Activated naive CD4-positive, alpha-beta T cell treated with anti-CD3 and anti-CD28 coated beads, Interleukin-2, amount 50 U/mL, for 24 hours (primary cell): ENCODE results near the gene ENOSF1.
A peak's percentile ranks its signal among the peaks of the same experiment; 100 is the strongest.

Experiments used
- H3K27ac Mint-ChIP-seq: one replicate; pipeline ENCODE4 v1.8.0; 2021; ENCODE audit warnings: mild to moderate bottlenecking, mixed read lengths
- H3K27me3 Mint-ChIP-seq: one replicate; pipeline ENCODE4 v1.8.0; 2021; ENCODE audit warnings: mixed read lengths
- H3K36me3 Mint-ChIP-seq: one replicate; pipeline ENCODE4 v1.8.0; 2021; ENCODE audit warnings: mixed read lengths
- H3K4me1 Mint-ChIP-seq: one replicate; pipeline ENCODE4 v1.8.0; 2021; ENCODE audit warnings: mixed read lengths
- H3K4me3 Mint-ChIP-seq: one replicate; pipeline ENCODE4 v1.8.0; 2021; ENCODE audit warnings: mild to moderate bottlenecking, mixed read lengths
- H3K9me3 Mint-ChIP-seq: one replicate; pipeline ENCODE4 v1.8.0; 2021; ENCODE audit warnings: mixed read lengths

The ENOSF1 gene

GRCh38 chr18:711657-712400 lies 601 bp downstream of the ENOSF1 start:
- Mint-ChIP-seq H3K36me3 (peaks cover 8% of the 10 kb centered on the region), H3K4me3 (peak overlapping the region; percentile 90), H3K4me1 (peaks cover 47% of the 10 kb centered on the region), H3K27me3 (no peaks in the 10 kb centered on the region), H3K27ac (peak overlapping the region; percentile 94), H3K9me3 (peaks cover 5% of the 10 kb centered on the region)

DNA sequence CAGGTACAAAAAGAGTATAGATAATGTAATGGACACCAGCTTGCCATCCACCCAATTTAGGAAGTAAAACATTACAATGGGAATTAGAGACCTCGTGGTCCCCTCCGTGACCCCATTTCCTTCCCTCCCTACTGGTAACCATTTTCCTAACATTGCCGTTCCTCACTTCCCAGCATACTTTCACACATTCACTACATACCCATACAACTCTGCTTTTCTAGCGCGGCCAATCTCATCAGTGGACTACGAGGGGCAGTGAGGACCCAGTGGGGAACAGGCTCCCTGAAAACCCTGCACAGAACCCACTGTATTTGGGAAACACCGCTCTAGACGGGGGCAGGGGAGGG lies 1.1 kb downstream of the ENOSF1 start:
- no peaks in the 10 kb centered on the region for H3K27me3 Mint-ChIP-seq
- H3K27ac Mint-ChIP-seq = peak overlapping the region; percentile 94
- H3K4me3 Mint-ChIP-seq = peak overlapping the region; percentile 90
- peaks cover 49% of the 10 kb centered on the region for H3K4me1 Mint-ChIP-seq
- peaks cover 5% of the 10 kb centered on the region for H3K9me3 Mint-ChIP-seq
- peaks cover 8% of the 10 kb centered on the region for H3K36me3 Mint-ChIP-seq

DNA sequence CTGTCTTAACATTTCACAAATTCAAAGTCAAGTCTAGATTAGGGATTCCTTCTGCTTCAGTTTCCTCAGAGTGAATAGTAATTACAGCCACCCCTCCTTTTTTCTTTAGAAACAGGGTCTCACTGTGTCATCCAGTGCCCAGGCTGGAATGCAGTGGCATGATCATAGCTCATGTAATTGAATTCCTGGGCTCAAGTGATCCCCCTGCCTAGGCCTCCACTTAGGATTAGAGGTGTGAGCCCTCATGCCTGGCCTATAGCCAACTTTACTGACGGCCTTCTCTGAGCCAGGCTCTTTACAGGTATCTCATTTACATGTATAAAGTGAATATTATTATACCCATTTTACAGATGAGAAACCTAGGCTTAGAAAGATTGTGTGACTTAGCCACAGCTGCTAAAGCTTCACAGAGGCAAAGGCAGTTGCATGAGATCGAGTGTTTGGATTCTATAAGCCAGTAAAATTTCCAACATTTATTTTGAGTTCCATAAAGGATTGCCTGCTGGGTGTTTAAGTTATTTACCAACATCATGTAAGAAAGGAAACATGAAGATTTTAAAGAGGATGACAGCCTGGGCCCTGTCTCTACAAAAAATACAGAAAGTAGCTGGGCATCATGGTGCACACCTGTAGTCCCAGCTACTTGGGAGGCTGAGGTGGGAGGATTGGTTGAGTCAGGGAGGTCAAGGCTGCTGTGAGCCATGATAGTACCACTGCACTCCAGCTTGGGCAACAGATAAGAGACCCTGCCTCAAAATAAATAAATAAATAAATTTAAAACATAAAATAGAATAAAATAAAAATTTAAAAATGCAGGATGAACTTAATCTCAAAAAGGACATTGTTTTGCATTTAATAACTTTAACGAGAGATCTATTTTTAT lies 1.8 kb downstream of the ENOSF1 start:
- H3K36me3 Mint-ChIP-seq = peaks cover 10% of the 10 kb centered on the region
- H3K9me3 Mint-ChIP-seq = no peaks in the 10 kb centered on the region
- peaks cover 48% of the 10 kb centered on the region for H3K4me1 Mint-ChIP-seq
- peak overlapping the region; percentile 94 for H3K27ac Mint-ChIP-seq
- no peaks in the 10 kb centered on the region for H3K27me3 Mint-ChIP-seq
- H3K4me3 Mint-ChIP-seq = peak overlapping the region; percentile 90

GRCh38 chr18:709771-710170 lies 2.7 kb downstream of the ENOSF1 start:
- Mint-ChIP-seq H3K4me3 (peak overlapping the region; percentile 11), H3K27me3 (no peaks in the 10 kb centered on the region), H3K27ac (no peak overlapping the region), H3K36me3 (peaks cover 14% of the 10 kb centered on the region), H3K4me1 (peaks cover 39% of the 10 kb centered on the region), H3K9me3 (no peaks in the 10 kb centered on the region)

DNA sequence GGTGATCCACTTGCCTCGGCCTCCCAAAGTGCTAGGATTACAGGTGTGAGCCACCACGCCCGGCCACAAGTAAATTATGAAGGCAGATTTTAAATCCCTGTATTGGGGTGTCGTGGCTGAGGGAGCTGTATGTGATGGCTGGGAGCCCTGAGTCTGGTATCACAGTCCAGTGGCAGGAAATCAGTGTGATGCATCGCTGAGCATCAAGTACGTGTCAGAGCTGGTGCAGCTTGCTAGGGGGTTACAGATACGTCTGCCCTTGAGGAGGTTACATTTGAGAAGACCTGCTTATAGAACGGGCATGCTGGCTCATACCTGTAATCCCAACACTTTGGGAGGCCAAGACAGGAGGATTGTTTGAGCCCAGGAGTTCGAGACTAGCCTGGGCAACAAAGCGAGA lies 4.3 kb downstream of the ENOSF1 start:
- no peaks in the 10 kb centered on the region for H3K9me3 Mint-ChIP-seq
- H3K27me3 Mint-ChIP-seq = no peaks in the 10 kb centered on the region
- peaks cover 45% of the 10 kb centered on the region for H3K4me1 Mint-ChIP-seq
- no peak overlapping the region for H3K4me3 Mint-ChIP-seq
- H3K27ac Mint-ChIP-seq = no peak overlapping the region
- peaks cover 16% of the 10 kb centered on the region for H3K36me3 Mint-ChIP-seq

DNA sequence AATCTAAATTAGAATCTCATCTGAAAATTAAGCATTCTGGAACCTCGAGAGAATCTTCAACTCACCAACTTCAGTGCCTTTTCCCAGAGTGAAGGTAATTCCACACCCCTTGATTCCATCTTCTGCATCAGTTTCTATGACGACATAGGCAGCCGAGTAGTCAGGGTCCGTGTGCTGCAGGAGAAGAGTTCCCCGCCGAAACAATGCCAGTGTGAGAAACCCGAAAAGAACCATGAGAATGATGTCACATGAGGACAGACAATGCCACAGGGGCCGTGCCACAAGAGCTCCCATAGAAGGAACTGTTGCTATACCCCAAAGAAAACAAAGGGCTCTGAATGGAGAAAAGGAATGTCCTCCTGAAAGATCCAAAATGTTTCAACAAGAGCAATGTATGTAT lies 6.0 kb downstream of the ENOSF1 start:
- H3K4me1 Mint-ChIP-seq = peaks cover 48% of the 10 kb centered on the region
- no peak overlapping the region for H3K27ac Mint-ChIP-seq

DNA sequence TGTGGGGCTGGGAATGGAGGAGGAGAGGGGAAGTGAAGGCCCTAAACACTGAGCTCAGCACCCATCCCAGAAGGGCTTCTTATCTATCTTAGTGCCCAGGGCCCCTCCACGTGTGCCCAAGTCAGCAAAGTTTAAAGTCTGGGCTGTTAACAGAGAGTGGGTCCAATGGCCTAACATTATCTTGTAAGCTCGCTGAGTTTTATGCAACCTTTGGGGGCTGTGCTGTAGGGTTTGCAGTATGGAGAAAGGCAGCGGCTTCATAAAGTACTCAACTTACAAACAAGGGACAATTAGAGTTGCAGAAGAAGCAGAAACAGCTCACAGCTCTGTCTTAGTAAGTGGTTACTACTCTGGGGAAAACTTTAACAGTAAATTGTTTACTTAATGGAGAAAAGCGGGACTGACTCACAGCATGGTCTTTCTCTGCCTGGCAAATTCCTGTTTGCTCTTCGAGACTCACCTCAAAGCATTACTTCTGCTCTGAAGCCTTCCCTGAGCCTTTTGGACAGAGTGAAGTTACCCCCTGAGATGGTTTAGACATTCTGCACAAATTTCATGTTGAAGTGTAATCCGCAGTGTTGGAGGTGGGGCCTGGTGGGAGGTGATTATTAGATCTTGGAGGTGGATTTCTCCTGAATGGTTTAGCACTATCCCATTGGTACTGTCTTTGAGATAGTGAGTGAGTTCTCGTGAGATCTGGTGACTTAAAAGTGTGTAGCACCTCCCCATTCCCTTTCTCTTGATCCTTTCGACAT lies 9.0 kb downstream of the ENOSF1 start:
- Mint-ChIP-seq H3K4me1 (peaks cover 27% of the 10 kb centered on the region), H3K36me3 (peaks cover 13% of the 10 kb centered on the region), H3K9me3 (no peaks in the 10 kb centered on the region), H3K27me3 (no peaks in the 10 kb centered on the region), H3K27ac (peak overlapping the region; percentile 20), H3K4me3 (peak overlapping the region; percentile 5)

More for the DNA sequence above, 6.0 kb downstream of the ENOSF1 start:
- H3K27me3 Mint-ChIP-seq = no peaks in the 10 kb centered on the region
- H3K4me3 Mint-ChIP-seq = no peak overlapping the region
- H3K9me3 Mint-ChIP-seq = no peaks in the 10 kb centered on the region
- H3K36me3 Mint-ChIP-seq = peaks cover 19% of the 10 kb centered on the region

DNA sequence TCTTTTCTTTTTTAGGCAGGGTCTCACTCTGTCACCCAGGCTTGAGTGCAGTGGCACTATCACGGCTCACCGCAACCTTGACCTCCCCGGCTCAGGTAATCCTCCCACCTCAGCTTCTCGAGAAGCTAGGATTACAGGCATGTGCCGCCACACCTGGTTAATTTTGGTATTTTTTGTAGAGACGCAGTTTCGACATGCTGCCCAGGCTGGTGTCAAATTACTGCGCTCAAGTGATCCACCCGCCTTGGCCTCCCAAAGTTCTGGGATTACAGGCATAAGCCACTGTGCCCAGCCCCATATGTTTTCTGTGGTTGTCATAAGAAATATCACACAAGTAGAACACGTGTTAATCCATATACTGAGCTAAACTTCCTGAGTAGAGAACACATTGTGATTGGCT lies 14.6 kb downstream of the ENOSF1 start:
- Mint-ChIP-seq H3K4me3 (no peak overlapping the region), H3K9me3 (no peaks in the 10 kb centered on the region), H3K4me1 (peaks cover 3% of the 10 kb centered on the region), H3K27ac (no peak overlapping the region), H3K36me3 (peaks cover 12% of the 10 kb centered on the region), H3K27me3 (no peaks in the 10 kb centered on the region)

DNA sequence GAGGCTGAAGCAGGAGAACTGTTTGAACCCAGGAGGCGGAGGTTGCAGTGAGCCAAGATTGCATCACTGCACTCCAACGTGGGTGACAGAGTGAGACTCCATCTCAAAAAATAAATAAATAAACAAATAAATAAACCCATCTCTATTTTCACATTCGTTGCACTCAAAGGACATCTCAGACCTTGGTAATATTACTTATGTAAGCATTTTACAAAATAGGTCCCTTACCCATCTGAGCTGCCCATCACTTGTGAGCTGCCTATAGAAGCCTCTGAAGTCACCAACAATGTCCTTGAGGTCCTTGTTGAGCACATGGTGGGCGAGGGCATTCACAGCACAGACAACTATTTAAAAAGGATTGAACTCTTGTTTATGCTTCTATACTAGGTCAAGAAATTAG lies 15.4 kb downstream of the ENOSF1 start:
- peaks cover 13% of the 10 kb centered on the region for H3K36me3 Mint-ChIP-seq
- H3K4me1 Mint-ChIP-seq = no peaks in the 10 kb centered on the region
- H3K4me3 Mint-ChIP-seq = no peak overlapping the region
- H3K27me3 Mint-ChIP-seq = no peaks in the 10 kb centered on the region
- H3K9me3 Mint-ChIP-seq = no peaks in the 10 kb centered on the region
- H3K27ac Mint-ChIP-seq = no peak overlapping the region

GRCh38 chr18:693466-694187 lies 18.8 kb downstream of the ENOSF1 start:
- Mint-ChIP-seq H3K9me3 (no peaks in the 10 kb centered on the region), H3K4me1 (no peaks in the 10 kb centered on the region), H3K4me3 (no peak overlapping the region), H3K36me3 (peaks cover 11% of the 10 kb centered on the region), H3K27me3 (no peaks in the 10 kb centered on the region), H3K27ac (peak overlapping the region; percentile 41)

- Mint-ChIP-seq H3K4me3 (no peak overlapping the region), H3K27ac (no peak overlapping the region), H3K27me3 (no peaks in the 10 kb centered on the region), H3K4me1 (no peaks in the 10 kb centered on the region), H3K36me3 (peaks cover 11% of the 10 kb centered on the region), H3K9me3 (no peaks in the 10 kb centered on the region)
Measured at GRCh38 chr18:692824-693223, 19.6 kb downstream of the ENOSF1 start.

GRCh38 chr18:688323-688722 lies 24.1 kb downstream of the ENOSF1 start:
- H3K9me3 Mint-ChIP-seq = no peaks in the 10 kb centered on the region
- H3K4me1 Mint-ChIP-seq = no peaks in the 10 kb centered on the region
- peaks cover 11% of the 10 kb centered on the region for H3K36me3 Mint-ChIP-seq
- H3K4me3 Mint-ChIP-seq = no peak overlapping the region
- H3K27ac Mint-ChIP-seq = no peak overlapping the region
- H3K27me3 Mint-ChIP-seq = no peaks in the 10 kb centered on the region

- Mint-ChIP-seq H3K4me1 (peaks cover 13% of the 10 kb centered on the region), H3K9me3 (no peaks in the 10 kb centered on the region), H3K36me3 (peaks cover 15% of the 10 kb centered on the region), H3K27me3 (no peaks in the 10 kb centered on the region), H3K4me3 (no peak overlapping the region), H3K27ac (no peak overlapping the region)
Measured at GRCh38 chr18:686339-687111, 25.9 kb downstream of the ENOSF1 start.

GRCh38 chr18:685438-685837 lies 27.0 kb downstream of the ENOSF1 start:
- peaks cover 15% of the 10 kb centered on the region for H3K36me3 Mint-ChIP-seq
- H3K27ac Mint-ChIP-seq = no peak overlapping the region
- H3K9me3 Mint-ChIP-seq = no peaks in the 10 kb centered on the region
- peaks cover 14% of the 10 kb centered on the region for H3K4me1 Mint-ChIP-seq
- no peaks in the 10 kb centered on the region for H3K27me3 Mint-ChIP-seq
- no peak overlapping the region for H3K4me3 Mint-ChIP-seq
